ENCODE data around the gene BRSK2. TPM values are rescaled to one million over a fixed set of nuclear protein-coding genes. Genes with fewer than 3 reads are reported as not detected.

The BRSK2 gene
- polyA plus RNA-seq, 3 donors: 0.67 to 50.2 (median 0.82) TPM

- WGBS, 3 donors: 85 to 91% (median 88%) methylated on average over 11 to 13 of the region's 13 CpGs
- H3K27ac ChIP-seq (ENCODE audit: low read depth, low read length): no peak overlapping the region
These were observed 90.4 kb downstream of the BRSK2 start for GRCh38 chr11:1480191-1480554.

DNA sequence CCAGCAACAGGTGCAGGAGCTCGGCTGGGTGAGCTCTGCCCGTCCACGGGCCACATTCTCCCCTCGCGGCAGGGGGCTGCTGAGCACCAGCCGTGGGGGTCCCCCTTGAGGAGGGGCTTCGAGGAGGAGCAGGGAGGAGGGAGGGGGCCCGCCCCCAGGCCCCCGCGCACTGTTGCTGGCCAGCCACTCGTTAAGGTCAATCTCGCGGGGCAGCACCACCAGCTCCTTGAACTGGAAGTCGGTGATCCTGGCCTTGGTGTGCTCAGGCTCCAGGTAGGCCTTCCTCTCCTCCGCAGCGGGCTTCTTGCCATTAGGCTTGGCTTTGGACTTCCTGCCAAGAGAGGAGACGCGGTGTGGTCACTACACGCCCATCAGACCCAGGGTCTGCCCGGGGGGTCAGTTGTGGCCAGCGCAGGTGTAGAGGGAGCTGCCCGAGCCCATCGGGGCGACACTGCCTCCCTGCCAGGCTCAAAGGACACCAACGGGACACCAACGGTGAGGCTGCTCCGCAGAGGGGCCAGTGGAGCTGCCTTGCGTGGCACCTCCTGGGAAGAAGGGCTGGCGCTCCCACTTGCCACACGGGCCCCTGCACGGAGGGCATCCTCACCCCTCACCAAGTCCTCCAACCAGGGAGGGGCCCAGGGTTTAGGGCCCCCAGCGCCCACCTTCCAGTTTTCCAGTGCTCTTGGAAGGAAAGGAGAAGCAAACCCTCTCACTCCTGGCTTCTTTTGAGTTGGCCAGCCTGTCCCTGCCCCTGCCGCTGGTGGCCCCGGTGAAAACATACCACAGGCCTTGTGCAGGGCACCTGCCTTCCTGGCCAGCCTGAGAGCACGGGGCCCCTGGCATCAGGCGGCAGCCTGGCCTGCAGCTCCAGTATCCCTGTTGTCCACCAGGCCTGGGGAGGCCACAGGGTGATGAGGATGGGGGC, 91.1 kb downstream of the BRSK2 start:
- 89 to 92% (median 92%) methylated on average over 35 to 36 of the region's 36 CpGs for WGBS, 3 donors
- no peak overlapping the region for H3K27ac ChIP-seq (ENCODE audit: low read depth, low read length)

- 72 to 91% (median 86%) methylated on average over 2 of the region's 2 CpGs for WGBS, 3 donors
- no peak overlapping the region for H3K27ac ChIP-seq (ENCODE audit: low read depth, low read length)
These were observed 91.7 kb downstream of the BRSK2 start for GRCh38 chr11:1481483-1481825.

DNA sequence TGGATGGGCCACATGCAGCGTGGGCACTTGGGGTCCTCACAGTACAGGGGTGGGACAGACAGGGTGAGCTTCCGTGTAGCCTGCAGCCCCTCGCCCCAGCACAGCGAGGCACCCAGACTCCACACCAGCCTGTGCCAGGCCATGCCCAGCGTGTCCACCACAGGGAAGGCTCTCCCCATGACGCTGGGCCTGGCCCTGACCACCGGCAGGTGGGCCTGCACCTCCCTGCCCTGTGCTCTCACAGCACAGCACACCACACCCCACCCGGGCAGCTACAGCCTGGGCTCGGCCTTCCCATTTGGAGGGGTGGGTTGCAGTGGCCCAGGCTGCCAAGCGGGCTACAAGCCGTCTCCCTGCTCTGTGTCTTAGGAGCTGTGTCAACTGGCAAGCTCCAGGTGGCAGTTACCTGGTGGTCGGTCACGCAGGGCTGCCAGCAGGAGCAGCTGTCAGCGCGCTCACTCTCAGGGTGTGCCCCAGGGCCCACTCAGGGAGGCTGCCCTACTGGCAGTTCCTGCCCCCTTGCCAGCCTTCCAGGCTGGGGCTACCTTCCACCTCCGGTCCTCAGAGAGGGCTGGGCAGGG, 92.2 kb downstream of the BRSK2 start:
- no peak overlapping the region for H3K27ac ChIP-seq (ENCODE audit: low read depth, low read length)

DNA sequence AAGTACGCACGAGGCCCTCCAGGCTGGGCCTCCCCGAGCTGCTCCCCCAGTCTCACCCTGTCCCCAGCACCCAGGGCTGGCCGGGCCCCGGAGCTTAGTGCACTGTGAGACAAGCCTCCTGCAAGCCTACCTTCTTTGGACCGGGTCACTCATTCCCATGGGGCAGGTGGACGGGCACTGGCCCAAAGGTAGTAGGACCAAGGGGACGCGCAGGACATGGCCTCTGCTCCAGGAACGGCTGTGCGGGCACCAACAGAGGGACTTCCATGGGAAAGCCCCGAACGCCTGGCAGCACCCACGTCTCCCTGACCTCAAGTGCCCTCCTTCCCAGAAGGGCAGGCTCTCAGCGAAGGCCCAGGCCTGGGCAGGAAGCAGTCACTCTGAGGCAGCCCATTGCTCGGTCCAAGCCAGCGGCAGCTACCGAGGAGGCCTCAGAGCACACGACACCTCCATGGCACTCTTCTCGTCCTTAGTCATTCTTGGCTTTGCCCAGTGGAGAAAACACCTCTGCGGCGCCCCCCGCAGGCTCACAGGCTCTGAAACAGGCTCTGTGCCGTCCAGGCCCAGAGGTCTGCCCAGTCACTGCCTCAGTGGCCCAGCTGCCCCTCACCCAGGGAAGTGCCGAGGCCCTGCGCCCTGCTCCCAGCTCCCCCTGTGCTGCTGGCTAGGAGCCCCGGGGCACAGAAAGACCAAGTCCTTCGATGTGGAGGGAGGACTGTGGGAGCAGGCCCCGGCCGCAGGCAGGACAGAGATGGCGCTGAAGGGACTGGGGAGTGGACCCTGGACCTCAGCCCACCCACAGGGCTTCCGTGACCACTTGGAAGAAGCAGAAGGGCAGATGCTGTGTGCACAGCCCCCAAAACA, 93.1 kb downstream of the BRSK2 start:
- no peak overlapping the region for H3K27ac ChIP-seq (ENCODE audit: low read depth, low read length)
- WGBS, 3 donors: 77 to 85% (median 83%) methylated on average over 32 of the region's 32 CpGs

More for the DNA sequence above, 92.2 kb downstream of the BRSK2 start:
- 90 to 94% (median 91%) methylated on average over 14 to 16 of the region's 16 CpGs for WGBS, 3 donors

GRCh38 chr11:1483445-1483961, 93.8 kb downstream of the BRSK2 start:
- no peak overlapping the region for H3K27ac ChIP-seq (ENCODE audit: low read depth, low read length)
- 59 to 70% (median 63%) methylated on average over 6 of the region's 6 CpGs for WGBS, 3 donors

- H3K27ac ChIP-seq (ENCODE audit: low read depth, low read length): no peak overlapping the region
- 93 to 94% (median 93%) methylated on average over 17 of the region's 17 CpGs for whole genome bisulfite sequencing, 3 donors
These were observed 94.4 kb downstream of the BRSK2 start for GRCh38 chr11:1484061-1484671.

- no peak overlapping the region for H3K27ac ChIP-seq (ENCODE audit: low read depth, low read length)
- WGBS, 3 donors: 75 to 84% (median 76%) methylated on average over 20 of the region's 20 CpGs
These were observed 95.2 kb downstream of the BRSK2 start for GRCh38 chr11:1484695-1485503.

- WGBS, 3 donors: 70 to 85% (median 71%) methylated on average over 16 to 17 of the region's 17 CpGs
- no peak overlapping the region for H3K27ac ChIP-seq (ENCODE audit: low read depth, low read length)
These were observed 95.8 kb downstream of the BRSK2 start for GRCh38 chr11:1485504-1485885.

DNA sequence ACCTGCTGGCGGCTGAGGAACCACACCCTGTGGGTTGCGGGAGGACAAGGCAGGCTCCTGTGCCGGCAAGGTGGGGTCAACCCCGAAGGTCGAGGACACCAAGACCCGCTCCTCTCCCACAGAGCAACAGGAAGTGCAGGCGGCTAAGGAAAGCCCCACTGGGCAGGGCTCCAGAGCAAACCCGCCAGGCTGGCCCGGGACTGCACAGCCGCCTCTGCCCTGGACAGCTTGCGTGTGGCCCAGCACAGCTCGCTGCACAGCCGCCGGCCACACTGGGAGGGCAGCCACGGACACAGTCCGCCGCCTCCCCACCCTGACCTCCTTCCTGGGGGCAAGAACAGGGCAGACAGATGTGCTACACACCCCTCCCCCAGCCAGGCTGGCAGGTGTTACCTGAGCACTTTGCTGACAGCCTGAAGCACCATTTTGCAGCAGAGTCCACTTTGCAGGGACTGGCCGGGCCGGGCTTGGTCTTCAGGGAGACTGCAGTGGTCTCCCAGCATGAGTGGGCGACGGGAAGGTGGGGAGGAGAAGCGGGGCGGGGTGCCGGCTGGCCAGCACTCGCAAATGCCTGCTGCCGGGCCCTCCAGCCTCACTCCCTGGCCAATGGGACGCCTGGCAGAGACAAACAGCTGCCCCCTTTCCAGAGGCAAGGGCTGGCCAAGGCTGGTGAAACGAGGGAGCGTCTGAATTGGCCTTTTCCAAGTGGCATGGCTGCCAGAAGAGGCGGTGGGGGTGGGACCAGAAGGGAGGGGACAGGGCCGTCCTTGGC, 96.5 kb downstream of the BRSK2 start, which contains the start of gene MOB2:
Gene MOB2 (minus strand): TSS at position 726 of the 772 bp plus-strand sequence. CDS start 223 bp downstream, at position 503.
- H3K27ac ChIP-seq (ENCODE audit: low read depth, low read length): no peak within 1 kb of the TSS
- WGBS, 3 donors: 37 to 58% (median 51%) methylated on average over 28 to 31 of the region's 31 CpGs

GRCh38 chr11:1487091-1487850, 97.5 kb downstream of the BRSK2 start:
- WGBS, 3 donors: 77 to 89% (median 82%) methylated on average over 20 to 21 of the region's 21 CpGs
- H3K27ac ChIP-seq (ENCODE audit: low read depth, low read length): no peak overlapping the region

- H3K27ac ChIP-seq (ENCODE audit: low read depth, low read length): no peak overlapping the region
These were observed 98.3 kb downstream of the BRSK2 start for GRCh38 chr11:1487851-1488574.

GRCh38 chr11:1488575-1489180, 98.9 kb downstream of the BRSK2 start:
- H3K27ac ChIP-seq (ENCODE audit: low read depth, low read length): no peak overlapping the region

More at GRCh38 chr11:1487851-1488574, 98.3 kb downstream of the BRSK2 start:
- WGBS, 3 donors: 85 to 90% (median 87%) methylated on average over 23 of the region's 23 CpGs

GRCh38 chr11:1490651-1491050, 100.9 kb downstream of the BRSK2 start:
- H3K27ac ChIP-seq (ENCODE audit: low read depth, low read length): no peak overlapping the region
- 80 to 88% (median 80%) methylated on average over 7 of the region's 7 CpGs for WGBS, 3 donors

More at GRCh38 chr11:1488575-1489180, 98.9 kb downstream of the BRSK2 start:
- 87 to 89% (median 87%) methylated on average over 20 of the region's 20 CpGs for WGBS, 3 donors

GRCh38 chr11:1491379-1491778, 101.6 kb downstream of the BRSK2 start:
- no peak overlapping the region for H3K27ac ChIP-seq (ENCODE audit: low read depth, low read length)
- WGBS, 3 donors: 96 to 97% (median 96%) methylated on average over 12 of the region's 12 CpGs
